Measurements from ENCODE around the gene ASXL2. TPM values are rescaled to one million over a fixed set of nuclear protein-coding genes. Genes with fewer than 3 reads are reported as not detected.
"Not testable (repeated sequence)": the region's sequence is repeated elsewhere in the genome, so short reads cannot be mapped to it uniquely, and the experiment has no call there.

The ASXL2 gene
- total RNA-seq, 1 experiment from 2014 or later: 34.5 TPM

- H2AFZ ChIP-seq: no peak overlapping the region
- H3K9me2 ChIP-seq (ENCODE audit: insufficient read depth): no peaks in the 10 kb centered on the region
- ChIA-PET CTCF (interaction anchor here (0.6 to 1.4 kb wide), 8 partner anchors 8 to 503 kb away, joined by 3 to 5 read pairs (median 3); partner anchors contain the start of gene ASXL2), POLR2A (ENCODE audit: unreplicated experiment) (interaction anchor here (0.6 to 0.7 kb wide), 2 partner anchors 128 to 1136 kb away, joined by 3 to 5 read pairs; no protein-coding TSS in a partner anchor)
- BruUV-seq (replicated peaks): no TSS peak
- H3K4me1 ChIP-seq (replicated peaks; ENCODE audit: insufficient read depth): peaks cover 11% of the 10 kb centered on the region
- intact Hi-C loops (cut with micrococcal nuclease; ENCODE audit: unreplicated experiment): loop anchor here (1.0 to 10.0 kb wide), 4 partner anchors 99 to 483 kb away; no protein-coding TSS in a partner anchor
- H3K36me3 ChIP-seq (ENCODE audit: low read depth): no peaks in the 10 kb centered on the region
- H4K20me1 ChIP-seq (ENCODE audit: insufficient read depth): peaks cover 44% of the 10 kb centered on the region
- peaks cover 52% of the 10 kb centered on the region for H3K79me2 ChIP-seq (ENCODE audit: low read depth)
- DNase-seq: peak; percentile 22 to 75
- TF ChIP-seq EZH2 (IDR thresholded peaks at IDR 0.05; ENCODE audit: low read depth): no peak
- TF ChIP-seq, protein P1, sequence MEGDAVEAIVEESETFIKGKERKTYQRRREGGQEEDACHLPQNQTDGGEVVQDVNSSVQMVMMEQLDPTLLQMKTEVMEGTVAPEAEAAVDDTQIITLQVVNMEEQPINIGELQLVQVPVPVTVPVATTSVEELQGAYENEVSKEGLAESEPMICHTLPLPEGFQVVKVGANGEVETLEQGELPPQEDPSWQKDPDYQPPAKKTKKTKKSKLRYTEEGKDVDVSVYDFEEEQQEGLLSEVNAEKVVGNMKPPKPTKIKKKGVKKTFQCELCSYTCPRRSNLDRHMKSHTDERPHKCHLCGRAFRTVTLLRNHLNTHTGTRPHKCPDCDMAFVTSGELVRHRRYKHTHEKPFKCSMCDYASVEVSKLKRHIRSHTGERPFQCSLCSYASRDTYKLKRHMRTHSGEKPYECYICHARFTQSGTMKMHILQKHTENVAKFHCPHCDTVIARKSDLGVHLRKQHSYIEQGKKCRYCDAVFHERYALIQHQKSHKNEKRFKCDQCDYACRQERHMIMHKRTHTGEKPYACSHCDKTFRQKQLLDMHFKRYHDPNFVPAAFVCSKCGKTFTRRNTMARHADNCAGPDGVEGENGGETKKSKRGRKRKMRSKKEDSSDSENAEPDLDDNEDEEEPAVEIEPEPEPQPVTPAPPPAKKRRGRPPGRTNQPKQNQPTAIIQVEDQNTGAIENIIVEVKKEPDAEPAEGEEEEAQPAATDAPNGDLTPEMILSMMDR (conservative IDR thresholded peaks at IDR 0.05): peak; percentile 85
- H3K4me3 ChIP-seq: no peak overlapping the region
- H3K27me3 ChIP-seq (ENCODE audit: insufficient read depth, low read depth): no peaks in the 10 kb centered on the region
- H3F3A ChIP-seq (ENCODE audit: insufficient read depth, low read depth): peaks cover 20% of the 10 kb centered on the region
- H3K9me3 ChIP-seq (ENCODE audit: insufficient read depth, low read depth): no peaks in the 10 kb centered on the region
- peak overlapping the region; percentile 17 for H3K4me2 ChIP-seq
- H3K27ac ChIP-seq: peak overlapping the region; percentile 5; the same call in 1 of the 2 replicates
Measured at GRCh38 chr2:25851740-25852503, 26.4 kb downstream of the ASXL2 start.

DNA sequence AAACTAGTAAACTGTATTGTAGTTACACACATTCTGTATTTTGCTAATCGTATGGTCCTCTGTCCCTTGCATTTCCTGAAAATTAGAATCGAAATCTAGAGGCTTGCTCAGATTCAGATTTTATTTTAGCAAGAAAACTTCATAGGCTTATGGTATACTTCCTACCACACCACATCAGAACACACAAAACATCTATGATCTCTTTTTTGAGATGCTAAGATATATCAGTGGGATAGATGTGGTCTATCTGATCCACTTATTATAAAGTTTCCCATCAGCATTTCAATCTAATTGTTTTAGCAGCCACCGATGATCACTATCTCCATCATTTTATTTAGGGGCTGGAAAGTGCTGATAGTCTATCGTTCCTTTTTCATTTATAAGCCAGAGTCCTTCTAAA is 27.9 kb downstream of the ASXL2 start:
- CTCF ChIA-PET; H2AFZ ChIP-seq; H3K36me3 ChIP-seq (ENCODE audit: low read depth); POLR2A ChIA-PET (ENCODE audit: unreplicated experiment); H3K4me3 ChIP-seq; H3K27me3 ChIP-seq (ENCODE audit: insufficient read depth, low read depth); DNase-seq; H3K9me3 ChIP-seq (ENCODE audit: insufficient read depth, low read depth); H3K4me2 ChIP-seq; BruUV-seq (replicated peaks); H3K9me2 ChIP-seq (ENCODE audit: insufficient read depth); H3K27ac ChIP-seq: not testable (repeated sequence)
- peaks cover 40% of the 10 kb centered on the region for H4K20me1 ChIP-seq (ENCODE audit: insufficient read depth)
- H3K4me1 ChIP-seq (replicated peaks; ENCODE audit: insufficient read depth): peaks cover 11% of the 10 kb centered on the region
- intact Hi-C loops (cut with micrococcal nuclease; ENCODE audit: unreplicated experiment): loop anchor here (10.0 kb wide), 1 partner anchor 484 kb away; no protein-coding TSS in a partner anchor
- H3K79me2 ChIP-seq (ENCODE audit: low read depth): peaks cover 54% of the 10 kb centered on the region
- H3F3A ChIP-seq (ENCODE audit: insufficient read depth, low read depth): peaks cover 19% of the 10 kb centered on the region

DNA sequence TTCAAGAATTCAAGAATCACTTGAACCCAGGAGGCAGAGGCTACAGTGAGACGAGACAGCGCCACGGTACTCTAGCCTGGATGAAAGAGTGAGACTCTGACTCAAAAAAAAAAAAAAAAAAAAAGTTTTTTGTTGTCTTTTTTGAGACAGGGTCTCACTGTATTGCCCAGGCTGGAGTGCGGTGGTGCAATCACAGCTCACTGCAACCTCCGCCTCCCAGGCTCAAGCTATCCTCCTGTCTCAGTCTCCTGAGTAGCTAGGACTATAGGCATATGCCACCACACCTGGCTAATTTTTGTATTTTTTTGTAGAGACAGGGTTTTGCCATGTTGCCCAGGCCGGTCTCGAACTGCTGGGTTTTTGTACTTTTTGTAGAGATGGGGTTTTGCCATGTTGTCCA is 28.9 kb downstream of the ASXL2 start:
- H3K4me3 ChIP-seq; POLR2A ChIA-PET (ENCODE audit: unreplicated experiment); H3K9me2 ChIP-seq (ENCODE audit: insufficient read depth): not testable (repeated sequence)

GRCh38 chr2:25845843-25846505 is 32.3 kb downstream of the ASXL2 start:
- Histone ChIP-seq H3K4me3 (no peak overlapping the region), H2AFZ (no peak overlapping the region), H3K27me3 (ENCODE audit: insufficient read depth, low read depth) (no peaks in the 10 kb centered on the region), H3K9me2 (ENCODE audit: insufficient read depth) (no peaks in the 10 kb centered on the region), H3K27ac (no peak overlapping the region), H3K4me2 (no peak overlapping the region), H3F3A (ENCODE audit: insufficient read depth, low read depth) (no peaks in the 10 kb centered on the region; the same call in 1 of the 2 replicates), H3K36me3 (ENCODE audit: low read depth) (no peaks in the 10 kb centered on the region), H4K20me1 (ENCODE audit: insufficient read depth) (peaks cover 12% of the 10 kb centered on the region), H3K9me3 (ENCODE audit: insufficient read depth, low read depth) (no peaks in the 10 kb centered on the region), H3K4me1 (replicated peaks; ENCODE audit: insufficient read depth) (no peaks in the 10 kb centered on the region), H3K79me2 (ENCODE audit: low read depth) (peaks cover 41% of the 10 kb centered on the region)
- TF ChIP-seq, protein P1 (conservative IDR thresholded peaks at IDR 0.05): no peak
- intact Hi-C loops (cut with micrococcal nuclease; ENCODE audit: unreplicated experiment): no loop called here
- ChIA-PET CTCF (interaction anchor here (0.6 kb wide), 1 partner anchor 265 kb away, joined by 4 read pairs; no protein-coding TSS in a partner anchor), POLR2A (ENCODE audit: unreplicated experiment) (no interaction called here)
- BruUV-seq (replicated peaks): no TSS peak
- no peak for DNase-seq

More for the DNA sequence above, 28.9 kb downstream of the ASXL2 start:
- H2AFZ ChIP-seq; H3K27ac ChIP-seq; H3K4me2 ChIP-seq; H3K27me3 ChIP-seq (ENCODE audit: insufficient read depth, low read depth); DNase-seq; intact Hi-C loops (cut with micrococcal nuclease; ENCODE audit: unreplicated experiment); H3K9me3 ChIP-seq (ENCODE audit: insufficient read depth, low read depth); BruUV-seq (replicated peaks); H3K36me3 ChIP-seq (ENCODE audit: low read depth): not testable (repeated sequence)
- CTCF ChIA-PET: interaction anchor here (0.6 kb wide), 1 partner anchor 222 kb away, joined by 3 read pairs; no protein-coding TSS in a partner anchor
- Histone ChIP-seq H3K79me2 (ENCODE audit: low read depth) (peaks cover 54% of the 10 kb centered on the region), H3K4me1 (replicated peaks; ENCODE audit: insufficient read depth) (peaks cover 11% of the 10 kb centered on the region), H4K20me1 (ENCODE audit: insufficient read depth) (peaks cover 29% of the 10 kb centered on the region), H3F3A (ENCODE audit: insufficient read depth, low read depth) (peaks cover 14% of the 10 kb centered on the region)

Measured in PC-9 (cell line).